HK-2 (cell line): ENCODE measurements around the gene OOSP3.
"Not testable (repeated sequence)": the region's sequence is repeated elsewhere in the genome, so short reads cannot be mapped to it uniquely, and the experiment has no call there.

Source experiments
- DNase-seq: peaks from one replicate; pipeline ENCODE4 v3.0.0-alpha.2; 2018; ENCODE audit not compliant: unreplicated experiment

The OOSP3 gene

DNA sequence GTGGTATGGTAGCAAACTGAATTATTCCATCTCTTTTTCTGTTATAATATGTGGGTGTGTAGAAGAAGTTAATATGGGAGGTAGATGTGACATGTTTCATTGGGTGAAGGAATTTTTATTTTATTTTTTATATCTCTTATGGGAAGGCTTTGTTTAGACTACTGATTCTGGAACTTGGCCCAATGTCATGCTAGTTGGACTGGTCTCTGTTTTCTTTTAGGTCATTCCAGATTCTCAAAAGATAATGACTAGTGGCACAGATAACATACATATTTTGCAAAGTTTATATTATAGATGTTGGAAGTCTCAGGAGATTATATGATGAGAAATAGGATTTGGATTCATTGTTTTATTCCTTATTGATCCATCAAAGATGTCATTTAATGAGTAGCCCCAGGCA lies 1.3 kb upstream of the OOSP3 start:
- DNase-seq, result no peak

GRCh38 chr11:59877784-59878183 lies 798 bp upstream of the OOSP3 start:
- no peak for DNase-seq

- no peak for DNase-seq
These were observed 985 bp downstream of the OOSP3 start for GRCh38 chr11:59879567-59879966.

DNA sequence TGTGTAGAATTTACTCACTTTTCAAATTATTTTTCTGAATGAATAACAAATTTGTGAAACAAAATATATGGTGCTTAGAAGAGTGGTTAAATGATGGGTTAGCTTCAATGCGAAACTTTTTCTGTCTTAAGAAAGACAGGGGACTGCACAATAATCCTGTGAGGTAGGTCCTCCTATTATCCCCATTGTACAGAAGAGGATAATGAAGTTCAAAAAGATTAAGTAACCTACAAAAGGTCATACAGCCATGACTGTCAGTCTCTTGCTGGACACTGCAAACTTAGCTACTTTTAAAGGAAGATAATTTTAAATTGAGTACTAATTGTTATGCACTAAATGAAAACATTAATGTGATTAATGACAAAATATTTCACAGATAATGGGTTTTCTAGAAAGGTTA lies 5.0 kb downstream of the OOSP3 start:
- DNase-seq, result no peak

DNA sequence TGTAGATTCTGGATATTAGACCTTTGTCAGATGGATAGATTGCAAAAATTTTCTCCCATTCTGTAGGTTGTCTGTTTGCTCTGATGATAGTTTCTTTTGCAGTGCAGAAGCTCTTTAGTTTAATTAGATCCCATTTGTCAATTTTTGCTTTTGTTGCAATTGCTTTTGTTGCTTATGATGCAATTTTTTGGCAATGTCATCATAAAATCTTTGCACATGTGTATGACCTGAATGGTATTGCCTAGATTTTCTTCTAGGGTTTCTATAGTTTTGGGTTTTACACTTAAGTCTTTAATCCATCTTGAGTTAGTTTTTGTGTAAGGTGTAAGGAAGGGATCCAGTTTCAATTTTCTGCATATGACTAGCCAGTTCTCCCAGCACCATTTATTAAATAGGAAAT lies 8.6 kb downstream of the OOSP3 start:
- not testable (repeated sequence) for DNase-seq

DNA sequence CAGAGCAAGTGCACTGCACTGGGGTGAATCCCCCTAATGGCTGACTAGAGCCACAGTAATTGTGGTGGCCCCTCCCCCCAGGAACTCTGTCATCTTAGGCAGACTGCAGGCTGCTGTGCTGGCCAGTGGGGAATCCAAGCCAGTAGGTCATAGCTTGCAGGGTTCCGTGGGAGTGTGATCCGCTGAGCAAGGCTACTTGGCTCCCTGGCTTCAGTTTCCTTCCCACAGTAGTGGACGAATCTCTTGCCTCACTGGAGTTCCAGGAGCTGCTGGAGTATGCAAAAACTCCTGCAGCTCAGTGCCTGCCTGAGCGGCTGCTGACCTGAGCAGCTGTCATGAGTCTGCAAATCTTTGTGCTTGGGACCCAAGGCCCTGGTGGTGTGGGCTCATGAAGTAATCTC lies 13.2 kb downstream of the OOSP3 start:
- DNase-seq, result no peak

DNA sequence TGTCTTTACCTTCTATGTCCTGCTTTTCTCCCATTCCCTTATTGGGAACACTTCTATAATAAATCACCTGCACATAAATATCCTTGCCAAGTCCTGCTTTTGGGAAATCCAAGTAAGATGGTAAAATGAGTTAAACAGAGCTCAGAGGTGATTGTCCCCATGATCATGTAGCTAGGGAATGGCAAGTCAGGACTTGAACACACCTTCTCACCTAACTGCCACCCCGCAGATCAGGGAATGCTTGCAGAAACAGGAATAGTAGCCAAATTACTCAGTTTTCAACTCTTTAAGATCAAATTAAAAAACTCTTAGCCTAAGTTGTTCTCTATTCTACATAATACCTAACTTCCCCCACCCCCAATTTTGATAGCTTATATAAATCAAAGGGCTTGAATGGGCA lies 16.0 kb downstream of the OOSP3 start:
- no peak for DNase-seq

DNA sequence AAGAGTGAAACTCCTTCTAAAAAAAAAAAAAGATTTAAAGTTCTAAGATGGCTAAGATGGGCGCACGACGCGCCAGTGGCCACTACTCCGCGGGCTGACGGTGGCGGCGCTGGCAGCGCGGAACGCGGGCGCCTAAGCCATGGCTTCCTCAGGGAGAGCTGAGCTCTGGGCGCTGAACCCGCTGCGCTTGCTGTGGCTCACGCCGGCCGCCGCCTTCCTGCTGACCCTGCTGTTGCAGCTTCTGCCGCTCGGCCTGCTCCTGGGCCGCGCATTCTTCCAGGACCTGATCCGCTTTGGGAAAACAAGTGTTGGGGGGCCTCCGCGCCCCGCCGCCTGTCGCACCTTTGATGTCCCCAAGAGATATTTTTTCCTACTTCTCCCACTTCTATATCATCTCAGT lies 19.5 kb downstream of the OOSP3 start:
- DNase-seq, result no peak

- no peak for DNase-seq
These were observed 20.1 kb downstream of the OOSP3 start for GRCh38 chr11:59898650-59899049.

GRCh38 chr11:59899532-59899931 lies 20.9 kb downstream of the OOSP3 start:
- DNase-seq, result no peak

- no peak for DNase-seq
These were observed 22.0 kb downstream of the OOSP3 start for GRCh38 chr11:59900366-59901126.

DNA sequence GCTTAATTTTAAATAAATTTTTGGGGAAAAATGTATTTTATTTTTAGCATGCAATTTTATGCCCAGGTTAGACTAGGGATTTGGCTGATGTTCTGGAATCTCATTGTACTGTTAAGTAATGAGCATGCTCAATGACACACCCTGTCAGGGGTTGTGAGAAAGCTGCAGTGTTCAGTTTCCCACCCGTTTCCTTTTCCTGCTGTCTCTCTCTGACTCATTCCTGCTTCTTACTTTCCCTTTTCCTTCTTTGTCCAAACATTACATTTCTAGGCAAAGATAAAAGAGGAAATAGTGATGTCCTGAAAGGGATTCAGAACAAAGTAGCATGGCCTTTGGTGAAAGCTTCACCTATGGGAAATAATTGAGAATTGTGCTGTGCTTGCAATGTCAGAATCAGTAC lies 22.7 kb downstream of the OOSP3 start:
- no peak for DNase-seq

DNA sequence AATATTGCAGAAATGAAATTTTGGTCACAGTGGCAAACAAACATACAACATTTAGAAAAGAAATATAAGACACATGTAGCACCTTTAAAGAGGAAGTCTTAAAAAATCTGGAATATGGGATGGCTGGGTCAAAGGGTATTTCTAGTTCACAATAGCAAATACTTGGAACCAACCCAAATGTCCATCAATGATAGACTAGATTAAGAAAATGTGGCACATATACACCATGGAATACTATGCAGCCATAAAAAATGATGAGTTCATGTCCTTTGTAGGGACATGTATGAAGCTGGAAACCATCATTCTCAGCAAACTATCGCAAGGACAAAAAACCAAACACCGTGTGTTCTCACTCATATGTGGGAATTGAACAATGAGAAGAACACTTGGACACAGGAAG lies 25.0 kb downstream of the OOSP3 start:
- not testable (repeated sequence) for DNase-seq

DNA sequence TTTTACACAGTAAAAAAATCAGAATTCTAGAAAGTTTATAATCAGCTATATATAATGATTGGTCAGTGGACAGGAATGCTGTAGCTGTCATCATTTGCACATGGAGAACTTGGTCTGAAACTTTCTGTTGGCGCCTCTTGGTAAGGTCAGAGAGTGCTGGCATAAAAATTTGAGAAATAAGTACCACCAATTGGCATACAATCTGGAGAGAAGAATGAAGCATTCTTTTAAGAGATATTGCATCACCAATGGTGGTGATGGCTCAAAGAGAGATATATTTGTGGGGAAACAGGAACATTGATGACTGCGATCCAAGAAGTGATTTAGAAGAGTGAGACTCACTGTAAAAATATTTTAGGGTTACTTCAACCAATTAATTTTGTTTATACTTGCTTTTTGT lies 39.9 kb downstream of the OOSP3 start:
- no peak for DNase-seq

DNA sequence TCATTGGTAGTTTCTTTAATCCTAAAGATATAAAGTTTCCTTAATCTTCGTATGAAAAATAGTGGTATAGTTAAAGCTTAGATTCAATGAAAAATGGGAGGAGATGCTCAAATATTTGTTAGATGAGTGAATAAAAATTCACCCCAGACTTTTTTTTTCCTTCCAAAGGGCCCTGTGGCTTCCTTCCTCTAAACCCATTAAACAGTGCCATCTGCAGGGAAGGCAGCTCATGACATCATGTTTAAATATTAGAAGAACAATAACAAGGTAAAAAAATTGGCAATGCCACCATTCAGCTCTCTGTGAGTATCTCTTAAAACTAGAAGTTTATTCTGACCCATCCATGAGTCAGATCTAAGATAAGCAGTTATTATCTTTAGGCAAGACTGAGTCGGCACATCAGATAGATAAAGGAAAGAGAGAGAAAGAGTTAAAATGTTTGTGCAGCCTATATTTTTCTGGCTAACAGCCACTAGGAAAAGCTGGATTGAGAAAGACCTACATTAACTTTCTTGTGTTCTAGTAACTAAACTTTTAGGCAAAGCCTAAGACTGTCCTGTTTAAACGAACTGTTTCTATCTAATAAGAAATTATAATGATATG lies 40.5 kb downstream of the OOSP3 start:
- peak; percentile 5 for DNase-seq

DNA sequence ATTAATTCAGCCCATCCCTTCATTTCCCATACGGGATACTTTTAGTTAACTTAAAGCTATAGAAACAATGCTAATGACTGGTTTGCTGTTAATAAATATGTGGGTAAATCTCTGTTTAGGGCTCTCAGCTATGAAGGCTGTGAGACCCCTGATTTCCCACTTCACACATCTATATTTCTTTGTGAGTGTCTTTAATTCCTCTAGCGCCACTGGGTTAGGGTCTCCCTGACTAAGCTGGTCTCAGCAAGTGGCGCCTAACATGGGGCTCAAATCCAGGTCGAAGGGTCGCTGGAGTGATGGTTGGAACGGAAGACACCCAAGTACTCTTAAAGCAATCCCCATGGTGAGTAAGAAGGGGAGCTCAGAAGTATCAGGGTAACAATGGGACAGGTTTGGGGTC lies 45.2 kb downstream of the OOSP3 start:
- DNase-seq, result no peak

GRCh38 chr11:59931688-59932087 lies 53.1 kb downstream of the OOSP3 start:
- no peak for DNase-seq

- no peak for DNase-seq
These were observed 59.5 kb downstream of the OOSP3 start, which contains the start of gene OOSP1 for GRCh38 chr11:59938132-59938531. Gene OOSP1, plus strand, starts transcription at chr11:59938432. Its CDS starts 23 bp downstream, at chr11:59938455.

DNA sequence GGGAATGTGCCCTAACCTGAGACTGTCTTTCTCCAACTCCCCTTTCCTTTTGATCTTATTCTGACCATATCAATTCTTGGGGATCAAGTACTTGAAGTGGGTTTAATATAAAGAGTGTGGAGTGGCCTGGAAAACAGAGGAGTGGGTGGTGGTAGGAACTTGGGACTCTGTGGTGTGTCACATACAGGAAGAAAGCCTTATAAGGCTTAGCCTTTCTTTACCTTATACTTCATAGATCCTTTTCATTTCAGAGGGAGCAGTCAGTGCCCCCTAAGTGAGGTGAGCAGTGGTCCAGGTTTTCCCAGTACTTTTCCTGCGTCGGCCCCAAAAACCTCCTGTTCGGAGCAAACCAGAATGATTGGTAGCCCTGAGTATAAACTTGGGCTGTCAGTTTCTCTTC lies 60.1 kb downstream of the OOSP3 start:
- DNase-seq, result no peak

DNA sequence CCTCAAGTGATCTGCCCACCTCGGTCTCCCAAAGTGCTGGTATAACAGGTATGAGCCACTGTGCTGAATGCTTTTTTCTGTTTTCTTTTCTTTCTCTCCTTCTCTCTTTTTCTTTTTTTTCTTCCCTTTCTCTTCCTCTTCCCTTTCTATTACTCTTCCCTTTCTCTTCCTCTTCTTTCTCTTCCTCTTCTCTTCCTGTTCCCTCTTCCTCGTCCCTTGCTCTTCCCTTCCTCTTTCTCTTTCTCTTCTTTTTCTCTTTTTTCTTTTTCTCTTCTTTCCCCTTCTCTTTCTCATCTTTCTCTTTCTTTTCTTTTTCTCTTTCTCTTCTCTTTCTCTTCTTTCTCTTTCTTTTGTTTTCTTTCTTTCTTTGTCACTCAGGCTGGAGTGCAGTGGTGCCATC lies 60.9 kb downstream of the OOSP3 start:
- no peak for DNase-seq

GRCh38 chr11:59941091-59941490 lies 62.5 kb downstream of the OOSP3 start:
- no peak for DNase-seq

DNA sequence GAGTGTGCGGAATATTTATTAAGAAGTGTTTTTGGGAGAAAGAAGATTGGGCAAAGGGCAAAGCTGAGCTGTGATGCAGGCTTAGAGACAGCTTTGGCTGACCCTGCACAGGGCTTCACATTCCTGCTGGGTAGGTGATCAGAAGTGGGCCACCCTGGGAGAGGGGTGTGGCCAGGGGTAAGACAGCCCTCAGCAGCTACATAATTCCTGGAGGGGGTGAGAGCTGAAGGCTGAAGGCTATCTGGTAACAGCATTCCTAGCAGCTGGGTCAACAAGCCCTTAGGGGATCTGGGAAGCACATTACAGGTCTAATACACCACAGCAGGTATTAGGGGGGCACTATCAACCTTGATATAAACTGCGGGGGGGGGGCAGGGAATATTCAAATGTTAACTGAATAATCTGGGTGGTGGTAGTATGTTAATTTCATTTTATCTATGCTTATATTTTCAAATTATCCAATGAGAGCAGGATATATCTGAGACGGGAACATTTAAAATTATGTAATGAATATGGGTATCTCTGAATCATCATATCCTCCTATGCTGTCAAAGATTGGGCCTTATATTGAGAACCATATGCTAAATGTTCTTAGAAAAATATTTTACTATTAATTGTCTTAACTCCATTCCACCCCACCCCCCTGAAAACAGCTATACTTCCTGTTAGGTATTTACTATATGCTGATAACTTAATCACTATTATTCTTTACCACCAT lies 65.6 kb downstream of the OOSP3 start:
- DNase-seq, result no peak

GRCh38 chr11:59944720-59945119 lies 66.1 kb downstream of the OOSP3 start:
- no peak for DNase-seq
